Measurements from ENCODE around the gene MACROH2A1.

- TF ChIP-seq CTCF (IDR thresholded peaks at IDR 0.05) (no peak), POLR2AphosphoS5 (IDR thresholded peaks at IDR 0.05) (no peak), POLR2A (IDR thresholded peaks at IDR 0.05) (no peak), EP300 (IDR thresholded peaks at IDR 0.05) (no peak)
Observed at GRCh38 chr5:135423146-135423845, 24.3 kb upstream of the MACROH2A1 start.
